GM19397 (cell line): ENCODE results near the gene PTPRM.
"Not testable (repeated sequence)": the region's sequence is repeated elsewhere in the genome, so short reads cannot be mapped to it uniquely, and the experiment has no call there.

ENCODE experiments used
- ATAC-seq: cut with Tn5 transposase; IDR thresholded peaks from one replicate; pipeline ENCODE4 v1.9.1; 2021; ENCODE audit warnings: mild to moderate bottlenecking, moderate library complexity; ENCODE audit not compliant: unreplicated experiment

The PTPRM gene

DNA sequence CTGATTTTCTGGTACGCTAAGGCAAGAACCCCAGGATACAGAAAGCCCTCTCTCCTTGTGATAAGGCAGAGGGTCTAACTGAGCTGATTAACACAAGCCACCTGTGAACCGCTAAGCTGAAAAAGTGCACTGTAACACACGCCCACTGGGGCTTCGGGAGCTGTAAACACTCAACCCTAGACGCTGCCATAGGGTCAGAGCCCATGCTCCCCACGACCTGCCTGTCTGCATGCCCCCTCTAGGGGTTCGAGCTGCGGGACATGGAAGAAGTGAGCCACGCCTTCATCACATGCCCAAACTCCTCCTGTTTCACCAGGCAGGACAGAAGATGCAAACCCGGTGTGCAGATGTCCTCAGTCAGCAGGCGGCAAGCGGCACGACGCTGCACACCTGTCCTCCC lies 868.3 kb downstream of the PTPRM start:
- ATAC-seq, result no peak

DNA sequence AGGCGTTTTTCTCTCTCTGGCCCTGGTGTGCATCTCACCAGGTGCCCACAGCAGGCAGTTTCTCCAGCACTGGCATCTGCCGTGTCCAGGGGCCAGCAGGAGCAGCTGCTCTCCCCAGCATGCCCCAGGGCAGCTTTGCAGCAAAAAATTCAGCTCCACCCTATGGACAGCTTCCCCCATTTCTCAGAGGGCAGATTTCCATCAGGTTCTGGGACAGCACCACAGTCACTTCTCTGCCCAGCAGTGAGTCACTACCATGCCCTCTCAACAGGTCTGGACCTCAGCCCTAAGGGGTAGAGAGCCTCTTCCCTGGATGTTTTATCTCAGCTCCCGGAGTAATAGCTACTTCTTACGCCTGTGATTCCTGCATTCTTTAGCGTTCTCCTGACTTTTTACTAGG lies 871.9 kb downstream of the PTPRM start:
- no peak for ATAC-seq

DNA sequence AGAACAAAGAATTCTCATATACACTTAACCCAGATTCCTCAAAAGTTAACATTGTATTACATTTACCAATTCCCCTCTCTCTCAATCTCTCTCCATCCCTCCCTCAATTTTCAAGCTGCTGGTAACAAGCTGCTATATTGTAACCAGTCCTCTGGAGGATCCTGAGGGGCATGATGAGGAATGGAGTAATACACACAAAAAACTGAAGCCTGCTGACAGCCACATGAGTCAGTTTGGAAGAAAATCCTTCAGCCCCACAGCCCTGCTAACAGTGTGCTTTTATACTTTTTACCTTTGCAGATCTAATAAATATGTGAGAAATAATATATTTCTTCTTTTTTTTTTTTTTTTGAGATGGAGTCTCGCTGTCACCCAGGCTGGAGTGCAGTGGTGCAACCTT lies 876.4 kb downstream of the PTPRM start:
- ATAC-seq, result no peak

DNA sequence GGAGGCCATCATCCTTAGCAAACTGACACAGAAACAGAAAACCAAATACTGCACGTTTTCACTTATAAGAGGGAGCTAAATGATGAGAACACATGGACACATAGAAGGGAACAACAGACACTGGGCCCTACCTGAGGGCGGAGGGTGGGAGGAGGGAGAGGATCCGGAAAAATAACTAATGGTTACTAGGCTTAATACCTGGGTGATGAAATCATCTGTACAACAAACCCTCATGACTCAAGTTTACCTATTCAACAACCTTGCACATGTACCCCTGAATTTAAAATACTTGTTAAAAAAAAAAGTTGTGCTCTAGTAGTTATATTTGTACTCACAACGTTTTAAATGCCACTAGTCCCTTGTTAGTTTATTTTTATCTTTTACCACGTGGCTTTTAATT lies 879.8 kb downstream of the PTPRM start:
- not testable (repeated sequence) for ATAC-seq

DNA sequence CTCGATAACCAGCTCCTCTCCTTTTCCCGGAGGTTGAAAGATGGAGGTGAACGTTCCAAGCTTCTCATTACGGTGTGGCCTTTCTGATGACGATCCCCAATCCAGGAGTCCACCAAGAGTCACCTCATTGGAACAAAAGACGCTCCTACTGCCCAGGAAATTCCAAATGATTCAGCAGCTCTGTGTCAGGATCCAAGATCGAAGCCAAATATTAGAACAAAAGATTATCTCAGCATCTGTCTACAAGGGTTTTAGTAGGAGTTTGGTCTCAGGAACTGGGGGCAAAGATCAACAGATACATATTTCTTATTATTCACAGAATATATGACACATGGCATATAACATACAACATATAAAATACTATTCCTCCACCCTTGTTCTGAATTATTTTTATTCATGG lies 881.0 kb downstream of the PTPRM start:
- no peak for ATAC-seq

DNA sequence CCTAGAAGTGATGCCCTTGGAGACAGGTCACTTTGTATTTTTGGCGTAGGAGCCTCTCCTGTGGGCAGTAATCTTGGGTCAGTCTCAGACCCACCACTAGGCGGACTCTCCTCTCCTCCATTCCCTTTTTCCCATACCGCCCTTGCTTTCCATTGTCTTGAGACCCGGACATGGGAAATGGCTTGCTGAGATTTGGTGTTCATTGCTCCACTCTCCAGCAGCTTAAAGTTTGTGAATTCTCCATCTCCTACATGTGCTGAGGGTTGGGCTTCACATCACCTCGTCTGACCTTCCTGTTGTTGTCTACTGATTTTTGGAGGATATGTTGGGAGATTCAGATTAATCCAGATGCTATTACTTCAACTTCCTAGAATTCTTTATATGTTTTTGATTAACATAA lies 882.9 kb downstream of the PTPRM start:
- no peak for ATAC-seq

DNA sequence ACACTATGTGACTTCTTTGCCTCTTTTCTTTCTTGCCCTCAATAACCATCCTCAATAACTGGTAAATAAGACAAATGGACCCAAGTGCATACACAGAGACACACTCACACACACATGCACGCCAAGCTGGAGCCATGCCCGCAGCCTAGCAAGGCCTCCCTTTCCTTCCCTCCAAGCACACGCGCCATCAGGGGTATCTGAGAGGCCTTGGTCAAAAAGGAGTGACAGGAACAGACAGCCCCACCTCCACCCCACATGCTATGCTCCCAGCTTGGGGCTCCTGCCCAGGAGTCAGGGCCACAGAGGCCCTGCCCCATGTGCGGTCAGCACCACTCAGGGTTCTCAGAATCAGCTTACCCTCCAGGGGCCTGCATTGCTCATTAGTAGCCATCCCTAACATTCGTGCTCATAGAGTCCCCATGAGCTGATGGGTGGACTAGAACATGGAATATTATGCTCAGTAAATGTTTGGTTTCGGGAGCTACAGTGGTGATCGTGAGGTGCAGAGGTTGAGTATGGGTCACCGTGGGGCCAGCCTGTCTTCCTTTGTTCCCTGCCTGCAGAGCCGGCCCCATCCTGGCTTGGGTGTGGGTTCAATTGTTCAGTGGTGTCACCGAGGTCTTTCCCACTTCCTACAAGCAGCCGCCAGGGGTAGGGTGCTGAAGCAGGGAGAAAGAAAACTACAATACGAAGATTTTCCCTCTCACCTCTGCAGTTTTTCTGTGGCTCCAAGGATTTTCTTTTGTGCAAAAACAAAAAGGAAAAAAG lies 884.0 kb downstream of the PTPRM start:
- no peak for ATAC-seq

DNA sequence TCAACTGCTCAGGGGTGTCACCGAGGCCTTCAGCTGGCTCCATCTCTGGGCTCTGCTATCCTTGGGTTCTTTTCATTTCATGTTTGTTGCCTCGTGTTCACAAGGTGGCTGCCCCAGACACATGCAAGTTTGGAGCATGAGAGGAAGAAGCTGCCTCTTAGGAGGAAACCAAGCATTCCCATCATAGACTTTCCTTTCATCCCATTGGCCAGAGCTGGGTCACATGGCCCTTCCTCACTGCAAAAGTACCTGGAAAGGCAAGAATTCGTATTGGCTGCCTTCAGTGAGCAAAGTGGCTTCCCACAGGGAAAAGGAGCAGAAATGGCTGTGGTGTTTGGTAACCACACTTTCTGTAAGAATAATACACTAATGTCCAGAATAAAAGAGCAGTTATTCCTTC lies 886.4 kb downstream of the PTPRM start:
- no peak for ATAC-seq

DNA sequence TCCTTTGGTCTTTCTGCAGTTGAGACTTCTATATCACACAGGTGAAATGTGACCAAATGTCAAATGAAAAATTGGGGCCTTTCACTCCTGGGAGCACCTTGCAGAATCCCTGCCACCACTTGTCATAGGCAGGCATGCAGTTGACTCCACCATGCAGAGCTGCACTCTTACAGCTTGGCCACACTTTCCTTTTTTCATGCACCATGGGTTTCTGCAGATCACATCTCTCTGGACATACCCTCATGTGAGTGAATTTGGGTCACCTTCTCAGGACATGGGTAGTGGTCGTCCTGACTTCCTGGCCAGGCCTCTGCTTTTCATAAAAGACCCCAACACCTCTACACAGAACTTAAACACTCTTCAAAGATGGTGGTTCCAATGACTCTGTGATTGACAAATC lies 887.0 kb downstream of the PTPRM start:
- ATAC-seq, result no peak

DNA sequence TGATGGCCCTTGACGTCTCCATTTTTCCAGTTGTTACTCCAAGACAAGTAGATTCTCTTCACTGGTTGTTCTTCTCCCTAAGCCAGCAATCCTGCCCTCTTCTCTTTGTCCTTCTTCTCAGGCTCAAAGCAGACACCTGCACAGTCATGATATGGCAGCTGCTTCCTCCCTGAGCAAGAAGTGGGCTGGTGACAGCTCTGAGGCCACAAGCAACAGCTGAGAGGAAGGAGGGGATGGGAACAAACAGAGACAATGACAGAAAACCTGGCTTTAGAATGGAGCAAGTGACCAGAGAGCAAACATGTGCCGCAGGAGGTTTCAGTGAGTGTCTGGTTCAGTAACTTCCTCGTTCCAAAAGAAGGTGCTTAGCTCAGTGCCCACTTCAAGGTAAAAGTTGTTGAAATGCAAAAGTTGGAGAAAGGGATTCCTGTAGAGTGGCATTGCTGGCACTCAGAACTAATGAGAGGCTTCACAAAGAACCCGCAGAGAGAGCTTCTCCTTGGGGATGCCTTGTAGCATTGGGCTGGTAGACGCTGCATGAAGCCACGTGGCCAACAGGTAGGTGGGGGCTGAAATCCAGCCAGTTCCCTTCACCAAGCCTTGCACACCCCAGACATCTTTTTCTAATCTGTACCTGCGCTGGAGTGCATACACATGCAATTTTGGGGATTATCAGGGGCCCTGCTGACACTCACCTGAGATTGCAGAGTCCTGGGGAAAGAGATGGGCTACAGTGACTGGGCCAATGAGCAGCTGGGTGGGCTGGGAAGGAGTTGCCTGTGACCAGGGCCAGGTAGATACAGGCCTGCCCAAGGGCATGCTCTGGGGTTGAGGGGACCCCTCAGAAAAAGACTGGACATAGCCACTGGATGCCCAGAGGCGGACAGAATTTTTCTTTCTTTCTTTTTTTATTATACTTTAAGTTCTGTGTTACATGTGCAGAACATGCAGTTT lies 888.8 kb downstream of the PTPRM start:
- no peak for ATAC-seq
